Measurements from ENCODE around the gene GNPTG.
A peak's percentile ranks its signal among the peaks of the same experiment; 100 is the strongest.

The GNPTG gene

GRCh38 chr16:1348926-1349325 lies 2.8 kb upstream of the GNPTG start:
- H3K36me3 ChIP-seq (ENCODE audit: control insufficient read depth, insufficient read depth, low read length): no peaks in the 10 kb centered on the region
- no peak overlapping the region for H2AFZ ChIP-seq
- no peaks in the 10 kb centered on the region for H3K27me3 ChIP-seq (ENCODE audit: control insufficient read depth, insufficient read depth, low read length)
- no peak overlapping the region for H3K4me2 ChIP-seq (ENCODE audit: low read length)
- no peak overlapping the region for H3K27ac ChIP-seq
- TF ChIP-seq CTCF (IDR thresholded peaks at IDR 0.05): no peak
- H3K4me1 ChIP-seq: peaks cover 12% of the 10 kb centered on the region
- H3K9me3 ChIP-seq (ENCODE audit: control insufficient read depth, low read length): no peaks in the 10 kb centered on the region
- H3K4me3 ChIP-seq (ENCODE audit: low read depth, low read length): no peak overlapping the region
- peaks cover 23% of the 10 kb centered on the region for H3K79me2 ChIP-seq
- no peak overlapping the region for H3K9ac ChIP-seq

- Histone ChIP-seq H3K4me2 (ENCODE audit: low read length) (no peak overlapping the region), H3K27me3 (ENCODE audit: control insufficient read depth, insufficient read depth, low read length) (no peaks in the 10 kb centered on the region), H3K4me3 (ENCODE audit: low read depth, low read length) (no peak overlapping the region), H3K9ac (no peak overlapping the region), H3K9me3 (ENCODE audit: control insufficient read depth, low read length) (no peaks in the 10 kb centered on the region), H3K36me3 (ENCODE audit: control insufficient read depth, insufficient read depth, low read length) (no peaks in the 10 kb centered on the region), H3K4me1 (peaks cover 12% of the 10 kb centered on the region), H3K79me2 (peaks cover 27% of the 10 kb centered on the region), H3K27ac (no peak overlapping the region), H2AFZ (no peak overlapping the region)
- TF ChIP-seq CTCF (IDR thresholded peaks at IDR 0.05): no peak
These were observed 2.4 kb upstream of the GNPTG start for GRCh38 chr16:1349351-1349750.

- Histone ChIP-seq H3K9ac (no peak overlapping the region), H3K4me2 (ENCODE audit: low read length) (no peak overlapping the region), H3K79me2 (peaks cover 32% of the 10 kb centered on the region), H3K4me1 (peaks cover 12% of the 10 kb centered on the region), H3K36me3 (ENCODE audit: control insufficient read depth, insufficient read depth, low read length) (no peaks in the 10 kb centered on the region), H3K9me3 (ENCODE audit: control insufficient read depth, low read length) (no peaks in the 10 kb centered on the region), H2AFZ (no peak overlapping the region), H3K4me3 (ENCODE audit: low read depth, low read length) (no peak overlapping the region), H3K27ac (no peak overlapping the region), H3K27me3 (ENCODE audit: control insufficient read depth, insufficient read depth, low read length) (no peaks in the 10 kb centered on the region)
- no peak for TF ChIP-seq CTCF (IDR thresholded peaks at IDR 0.05)
These were observed 1.8 kb upstream of the GNPTG start for GRCh38 chr16:1349951-1350350.

- peak overlapping the region; percentile 67 for H3K4me3 ChIP-seq (ENCODE audit: low read depth, low read length)
- no peaks in the 10 kb centered on the region for H3K9me3 ChIP-seq (ENCODE audit: control insufficient read depth, low read length)
- peak overlapping the region; percentile 93 for H3K4me2 ChIP-seq (ENCODE audit: low read length)
- H3K36me3 ChIP-seq (ENCODE audit: control insufficient read depth, insufficient read depth, low read length): no peaks in the 10 kb centered on the region
- TF ChIP-seq CTCF (IDR thresholded peaks at IDR 0.05): no peak
- H3K4me1 ChIP-seq: peaks cover 12% of the 10 kb centered on the region
- peaks cover 39% of the 10 kb centered on the region for H3K79me2 ChIP-seq
- no peak overlapping the region for H3K27ac ChIP-seq
- no peak overlapping the region for H2AFZ ChIP-seq
- H3K27me3 ChIP-seq (ENCODE audit: control insufficient read depth, insufficient read depth, low read length): no peaks in the 10 kb centered on the region
- H3K9ac ChIP-seq: no peak overlapping the region
These were observed 1.0 kb upstream of the GNPTG start for GRCh38 chr16:1350691-1351090.

- H3K4me1 ChIP-seq: peaks cover 12% of the 10 kb centered on the region
- H3K79me2 ChIP-seq: peaks cover 43% of the 10 kb centered on the region
- peak overlapping the region; percentile 67 for H3K4me3 ChIP-seq (ENCODE audit: low read depth, low read length)
- peak overlapping the region; percentile 96 for H2AFZ ChIP-seq
- H3K27me3 ChIP-seq (ENCODE audit: control insufficient read depth, insufficient read depth, low read length): no peaks in the 10 kb centered on the region
- no peak overlapping the region for H3K27ac ChIP-seq
- TF ChIP-seq CTCF (IDR thresholded peaks at IDR 0.05): no peak
- H3K9me3 ChIP-seq (ENCODE audit: control insufficient read depth, low read length): no peaks in the 10 kb centered on the region
- no peaks in the 10 kb centered on the region for H3K36me3 ChIP-seq (ENCODE audit: control insufficient read depth, insufficient read depth, low read length)
- no peak overlapping the region for H3K9ac ChIP-seq
- H3K4me2 ChIP-seq (ENCODE audit: low read length): peak overlapping the region; percentile 93
These were observed 533 bp upstream of the GNPTG start for GRCh38 chr16:1351215-1351581.

Data from parathyroid adenoma (tissue), 2 donors.